ENCODE results near the gene IDI1. TPM values are rescaled to one million over a fixed set of nuclear protein-coding genes. Genes with fewer than 3 reads are reported as not detected.

The IDI1 gene
- total and polyA plus RNA-seq, 4 donors, result 18.9 to 43.3 (median 33.9) TPM

- no peaks in the 10 kb centered on the region for H3K27me3 ChIP-seq (ENCODE audit: control insufficient read depth in 1 of 2, insufficient read depth in 2 of 2, low read length in 1 of 2)
- H3K4me3 ChIP-seq (ENCODE audit: low read length in 2 of 2), result no peak overlapping the region
- H3K9me3 ChIP-seq (ENCODE audit: control insufficient read depth, low read length), result no peaks in the 10 kb centered on the region
- ATAC-seq (ENCODE audit: low FRiP score) (no peak), DNase-seq (no peak)
- intact Hi-C loops (cut with DNase I), result no loop called here
- no peaks in the 10 kb centered on the region for H3K4me1 ChIP-seq (ENCODE audit: control insufficient read depth in 1 of 2, insufficient read depth in 2 of 2, low read length in 2 of 2)
- peaks cover 0 to 13% of the 10 kb centered on the region in 2 donors for H3K36me3 ChIP-seq (ENCODE audit: control insufficient read depth in 1 of 2, insufficient read depth in 2 of 2, low read length in 1 of 2)
- 84 to 90% methylated on average over 19 of the region's 19 CpGs for WGBS, 2 donors
- H3K27ac ChIP-seq (ENCODE audit: low read depth in 1 of 2, low read length in 2 of 2), result no peak overlapping the region
Measured at GRCh38 chr10:1089017-1089689, 40.2 kb upstream of the IDI1 start.

DNA sequence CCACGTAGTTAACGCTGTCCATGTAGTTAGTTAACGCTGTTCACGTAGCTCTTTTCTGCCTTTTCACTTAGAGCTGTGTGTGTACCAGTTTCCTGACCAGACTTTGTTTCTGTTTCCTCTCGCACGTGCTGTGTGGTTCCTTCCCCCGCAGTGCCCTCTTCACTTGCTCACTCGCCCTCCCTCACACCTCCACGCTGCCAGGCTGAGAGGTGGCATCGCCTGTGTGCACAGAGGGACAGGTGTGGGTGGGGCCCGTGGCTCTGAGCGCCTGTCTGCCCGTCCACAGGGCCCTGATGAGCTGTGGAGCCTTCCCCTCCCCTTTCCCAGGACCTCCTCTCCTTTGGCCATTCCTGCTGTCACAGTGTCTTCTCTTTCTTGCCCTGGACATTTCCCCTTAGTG is 37.9 kb upstream of the IDI1 start:
- no peaks in the 10 kb centered on the region for H3K9me3 ChIP-seq (ENCODE audit: control insufficient read depth, low read length)
- intact Hi-C loops (cut with DNase I), result no loop called here
- 90 to 94% methylated on average over 13 of the region's 13 CpGs for WGBS, 2 donors
- peaks cover 2 to 16% of the 10 kb centered on the region in 2 donors for H3K36me3 ChIP-seq (ENCODE audit: control insufficient read depth in 1 of 2, insufficient read depth in 2 of 2, low read length in 1 of 2)
- H3K27ac ChIP-seq (ENCODE audit: low read depth in 1 of 2, low read length in 2 of 2), result no peak overlapping the region
- ATAC-seq (ENCODE audit: low FRiP score) (no peak), DNase-seq (no peak)
- no peaks in the 10 kb centered on the region for H3K27me3 ChIP-seq (ENCODE audit: control insufficient read depth in 1 of 2, insufficient read depth in 2 of 2, low read length in 1 of 2)
- no peaks in the 10 kb centered on the region for H3K4me1 ChIP-seq (ENCODE audit: control insufficient read depth in 1 of 2, insufficient read depth in 2 of 2, low read length in 2 of 2)
- no peak overlapping the region for H3K4me3 ChIP-seq (ENCODE audit: low read length in 2 of 2)

GRCh38 chr10:1085258-1085657 is 36.3 kb upstream of the IDI1 start:
- intact Hi-C loops (cut with DNase I), result no loop called here
- 81 to 88% methylated on average over 4 of the region's 4 CpGs for WGBS, 2 donors
- H3K36me3 ChIP-seq (ENCODE audit: control insufficient read depth in 1 of 2, insufficient read depth in 2 of 2, low read length in 1 of 2), result peaks cover 2 to 11% of the 10 kb centered on the region in 2 donors
- no peak overlapping the region for H3K27ac ChIP-seq (ENCODE audit: low read depth in 1 of 2, low read length in 2 of 2)
- no peaks in the 10 kb centered on the region for H3K27me3 ChIP-seq (ENCODE audit: control insufficient read depth in 1 of 2, insufficient read depth in 2 of 2, low read length in 1 of 2)
- no peaks in the 10 kb centered on the region for H3K9me3 ChIP-seq (ENCODE audit: control insufficient read depth, low read length)
- no peak overlapping the region for H3K4me3 ChIP-seq (ENCODE audit: low read length in 2 of 2)
- DNase-seq (no peak), ATAC-seq (ENCODE audit: low FRiP score) (no peak)
- H3K4me1 ChIP-seq (ENCODE audit: control insufficient read depth in 1 of 2, insufficient read depth in 2 of 2, low read length in 2 of 2), result no peaks in the 10 kb centered on the region

DNA sequence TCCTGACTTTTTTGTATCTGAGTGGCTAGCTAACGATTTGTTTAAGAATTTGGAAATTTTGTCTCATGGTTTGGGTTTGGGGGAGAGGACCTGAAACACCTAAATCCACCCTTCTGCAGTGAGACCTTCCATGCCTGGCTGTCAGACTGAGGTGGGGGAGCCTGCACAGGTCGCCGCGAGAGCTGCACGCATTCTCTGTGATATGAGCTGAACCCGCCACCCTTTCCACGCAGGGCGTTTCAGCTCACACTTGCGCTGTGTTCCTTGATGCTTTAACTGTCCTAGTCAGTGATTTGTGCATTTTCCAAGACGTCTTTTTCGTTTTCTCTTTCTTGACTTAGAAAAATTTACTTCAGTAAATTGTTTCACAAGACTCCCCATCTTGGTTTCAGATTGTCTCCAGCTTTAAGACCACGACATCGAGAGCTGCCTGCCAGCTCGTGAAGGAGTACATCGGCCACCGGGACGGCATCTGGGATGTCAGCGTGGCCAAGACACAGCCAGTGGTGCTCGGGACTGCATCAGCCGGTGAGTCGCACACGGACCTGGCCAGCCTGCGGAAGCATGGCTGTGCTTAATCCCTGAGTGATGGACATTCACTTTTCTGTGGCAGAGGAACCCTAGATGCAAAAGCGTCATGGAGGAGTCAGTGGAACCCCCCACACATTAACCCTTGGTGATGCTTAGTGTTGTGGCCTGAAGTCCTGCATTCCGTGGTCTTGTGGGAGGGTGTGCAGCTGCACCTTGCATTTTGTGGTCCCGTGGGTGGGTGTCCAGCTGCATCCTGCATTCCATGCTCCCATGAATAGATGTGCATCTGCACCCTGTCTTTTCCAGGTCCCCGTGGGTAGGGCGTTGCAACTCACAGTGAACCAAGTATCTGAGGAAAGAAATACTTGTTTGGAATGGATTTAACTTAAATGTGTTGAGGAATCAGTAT is 35.4 kb upstream of the IDI1 start:
- intact Hi-C loops (cut with DNase I), result no loop called here
- Histone ChIP-seq H3K27ac (ENCODE audit: low read depth in 1 of 2, low read length in 2 of 2) (no peak overlapping the region), H3K9me3 (ENCODE audit: control insufficient read depth, low read length) (no peaks in the 10 kb centered on the region), H3K36me3 (ENCODE audit: control insufficient read depth in 1 of 2, insufficient read depth in 2 of 2, low read length in 1 of 2) (peaks cover 2 to 12% of the 10 kb centered on the region in 2 donors), H3K4me3 (ENCODE audit: low read length in 2 of 2) (no peak overlapping the region), H3K4me1 (ENCODE audit: control insufficient read depth in 1 of 2, insufficient read depth in 2 of 2, low read length in 2 of 2) (no peaks in the 10 kb centered on the region), H3K27me3 (ENCODE audit: control insufficient read depth in 1 of 2, insufficient read depth in 2 of 2, low read length in 1 of 2) (no peaks in the 10 kb centered on the region)
- DNase-seq (no peak), ATAC-seq (ENCODE audit: low FRiP score) (no peak)
- 94% methylated on average over 28 of the region's 28 CpGs for WGBS, 2 donors

- Histone ChIP-seq H3K27me3 (ENCODE audit: control insufficient read depth in 1 of 2, insufficient read depth in 2 of 2, low read length in 1 of 2) (no peaks in the 10 kb centered on the region), H3K4me3 (ENCODE audit: low read length in 2 of 2) (no peak overlapping the region), H3K9me3 (ENCODE audit: control insufficient read depth, low read length) (no peaks in the 10 kb centered on the region), H3K4me1 (ENCODE audit: control insufficient read depth in 1 of 2, insufficient read depth in 2 of 2, low read length in 2 of 2) (no peaks in the 10 kb centered on the region), H3K27ac (ENCODE audit: low read depth in 1 of 2, low read length in 2 of 2) (no peak overlapping the region), H3K36me3 (ENCODE audit: control insufficient read depth in 1 of 2, insufficient read depth in 2 of 2, low read length in 1 of 2) (peaks cover 2 to 9% of the 10 kb centered on the region in 2 donors)
- WGBS, 2 donors, result 92% methylated on average over 17 of the region's 17 CpGs
- no peak for DNase-seq
- intact Hi-C loops (cut with DNase I), result no loop called here
- ATAC-seq (ENCODE audit: low FRiP score), result no peak
Measured at GRCh38 chr10:1083581-1083980, 34.7 kb upstream of the IDI1 start.

- intact Hi-C loops (cut with DNase I), result no loop called here
- DNase-seq, result no peak
- Histone ChIP-seq H3K27me3 (ENCODE audit: control insufficient read depth in 1 of 2, insufficient read depth in 2 of 2, low read length in 1 of 2) (no peaks in the 10 kb centered on the region), H3K4me3 (ENCODE audit: low read length in 2 of 2) (no peak overlapping the region), H3K27ac (ENCODE audit: low read depth in 1 of 2, low read length in 2 of 2) (no peak overlapping the region), H3K4me1 (ENCODE audit: control insufficient read depth in 1 of 2, insufficient read depth in 2 of 2, low read length in 2 of 2) (no peaks in the 10 kb centered on the region), H3K9me3 (ENCODE audit: control insufficient read depth, low read length) (no peaks in the 10 kb centered on the region), H3K36me3 (ENCODE audit: control insufficient read depth in 1 of 2, insufficient read depth in 2 of 2, low read length in 1 of 2) (peaks cover 2 to 6% of the 10 kb centered on the region in 2 donors)
- no peak for ATAC-seq (ENCODE audit: low FRiP score)
Measured at GRCh38 chr10:1078668-1079067, 29.7 kb upstream of the IDI1 start.

DNA sequence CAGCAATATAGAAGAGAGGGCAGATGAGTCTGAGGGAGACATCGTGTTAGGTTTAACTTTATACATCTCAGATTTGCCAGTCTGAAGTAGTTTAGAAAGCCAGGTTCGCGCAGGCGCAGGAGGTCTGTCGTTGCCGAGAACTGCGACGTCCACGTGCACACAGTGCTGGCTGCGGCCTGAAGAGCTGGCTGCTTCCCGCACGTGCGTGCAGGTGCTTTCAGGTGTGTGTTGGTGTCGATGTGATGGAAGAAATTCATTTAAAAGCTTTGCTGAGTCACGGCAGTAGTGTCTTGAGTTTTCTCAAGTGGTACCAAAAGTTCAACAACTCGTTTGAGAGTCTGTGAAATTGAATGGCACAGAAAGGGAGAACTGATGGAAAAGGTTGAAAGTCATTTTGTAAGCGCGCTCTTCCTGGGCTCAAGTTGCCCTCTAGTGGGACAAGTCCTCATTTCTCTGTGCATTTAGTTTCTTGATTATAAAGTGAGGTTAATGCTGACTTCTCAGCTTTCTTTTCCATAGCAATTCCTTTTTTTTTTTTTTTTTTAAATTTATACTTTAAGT is 25.9 kb upstream of the IDI1 start:
- no peaks in the 10 kb centered on the region for H3K9me3 ChIP-seq (ENCODE audit: control insufficient read depth, low read length)
- no peaks in the 10 kb centered on the region for H3K4me1 ChIP-seq (ENCODE audit: control insufficient read depth in 1 of 2, insufficient read depth in 2 of 2, low read length in 2 of 2)
- no peak for ATAC-seq (ENCODE audit: low FRiP score)
- H3K36me3 ChIP-seq (ENCODE audit: control insufficient read depth in 1 of 2, insufficient read depth in 2 of 2, low read length in 1 of 2), result peaks cover 0 to 3% of the 10 kb centered on the region in 2 donors
- intact Hi-C loops (cut with DNase I), result no loop called here
- H3K4me3 ChIP-seq (ENCODE audit: low read length in 2 of 2), result no peak overlapping the region
- H3K27me3 ChIP-seq (ENCODE audit: control insufficient read depth in 1 of 2, insufficient read depth in 2 of 2, low read length in 1 of 2), result no peaks in the 10 kb centered on the region
- H3K27ac ChIP-seq (ENCODE audit: low read depth in 1 of 2, low read length in 2 of 2), result no peak overlapping the region
- DNase-seq, result no peak
- 90% methylated on average over 18 of the region's 18 CpGs for WGBS, 2 donors

- Histone ChIP-seq H3K27ac (ENCODE audit: low read depth in 1 of 2, low read length in 2 of 2) (no peak overlapping the region), H3K9me3 (ENCODE audit: control insufficient read depth, low read length) (no peaks in the 10 kb centered on the region), H3K36me3 (ENCODE audit: control insufficient read depth in 1 of 2, insufficient read depth in 2 of 2, low read length in 1 of 2) (peaks cover 0 to 3% of the 10 kb centered on the region in 2 donors), H3K4me3 (ENCODE audit: low read length in 2 of 2) (no peak overlapping the region), H3K4me1 (ENCODE audit: control insufficient read depth in 1 of 2, insufficient read depth in 2 of 2, low read length in 2 of 2) (no peaks in the 10 kb centered on the region), H3K27me3 (ENCODE audit: control insufficient read depth in 1 of 2, insufficient read depth in 2 of 2, low read length in 1 of 2) (no peaks in the 10 kb centered on the region)
- intact Hi-C loops (cut with DNase I), result no loop called here
- 92 to 93% methylated on average over 24 of the region's 24 CpGs for WGBS, 2 donors
- ATAC-seq (ENCODE audit: low FRiP score) (no peak), DNase-seq (no peak)
Measured at GRCh38 chr10:1074052-1074747, 25.3 kb upstream of the IDI1 start.

Measured in aorta (tissue), 5 donors.